GM12892 (cell line): Measurements from ENCODE around the gene SLC9A9.

Experiments
- POLR2A ChIP-seq: IDR thresholded peaks from 2 replicates; pipeline ENCODE4 v1.6.1; 2011; ENCODE audit warnings: low read depth, low read length, control low read depth
- POLR2AphosphoS5 ChIP-seq: IDR thresholded peaks from 2 replicates; pipeline ENCODE4 v1.6.1; 2011; ENCODE audit warnings: low read depth, low read length, control low read depth
- TAF1 ChIP-seq: IDR thresholded peaks from 2 replicates; pipeline ENCODE4 v1.6.1; 2011; ENCODE audit warnings: low read depth, mild to moderate bottlenecking, control low read depth, low read length, borderline replicate concordance

DNA sequence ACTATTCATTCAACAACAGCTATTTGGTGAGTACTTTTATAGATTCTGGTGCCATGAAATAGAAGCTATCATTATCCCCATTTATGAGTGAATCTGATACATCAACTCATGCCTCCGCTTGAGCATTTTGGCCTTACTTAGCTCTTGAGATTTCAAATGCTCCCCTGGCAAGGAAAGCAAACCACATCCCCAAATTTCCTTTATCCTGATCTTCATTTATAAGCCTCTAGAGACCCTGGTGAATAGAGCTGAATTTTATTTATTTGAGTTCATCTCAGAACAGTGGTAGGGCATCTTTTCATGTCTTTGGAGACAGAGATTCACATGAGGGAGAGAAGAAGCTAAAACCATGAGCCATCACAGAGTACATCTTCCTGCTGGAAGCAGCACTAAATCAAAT, 317.2 kb downstream of the SLC9A9 start:
- TF ChIP-seq TAF1 (no peak), POLR2A (no peak), POLR2AphosphoS5 (no peak)
